ENCODE data around the gene STH. TPM values are rescaled to one million over a fixed set of nuclear protein-coding genes. Genes with fewer than 3 reads are reported as not detected.

STH gene
- total and polyA plus RNA-seq, 10 donors, result not detected

DNA sequence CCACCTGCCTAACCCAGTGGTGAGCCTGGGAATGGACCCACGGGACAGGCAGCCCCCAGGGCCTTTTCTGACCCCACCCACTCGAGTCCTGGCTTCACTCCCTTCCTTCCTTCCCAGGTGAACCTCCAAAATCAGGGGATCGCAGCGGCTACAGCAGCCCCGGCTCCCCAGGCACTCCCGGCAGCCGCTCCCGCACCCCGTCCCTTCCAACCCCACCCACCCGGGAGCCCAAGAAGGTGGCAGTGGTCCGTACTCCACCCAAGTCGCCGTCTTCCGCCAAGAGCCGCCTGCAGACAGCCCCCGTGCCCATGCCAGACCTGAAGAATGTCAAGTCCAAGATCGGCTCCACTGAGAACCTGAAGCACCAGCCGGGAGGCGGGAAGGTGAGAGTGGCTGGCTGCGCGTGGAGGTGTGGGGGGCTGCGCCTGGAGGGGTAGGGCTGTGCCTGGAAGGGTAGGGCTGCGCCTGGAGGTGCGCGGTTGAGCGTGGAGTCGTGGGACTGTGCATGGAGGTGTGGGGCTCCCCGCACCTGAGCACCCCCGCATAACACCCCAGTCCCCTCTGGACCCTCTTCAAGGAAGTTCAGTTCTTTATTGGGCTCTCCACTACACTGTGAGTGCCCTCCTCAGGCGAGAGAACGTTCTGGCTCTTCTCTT lies 2.6 kb upstream of the STH start:
- Histone ChIP-seq H3K4me3 (no peak overlapping the region), H3K36me3 (no peaks in the 10 kb centered on the region), H3K9me3 (no peaks in the 10 kb centered on the region), H3K4me1 (peaks cover 0 to 10% (median 0%) of the 10 kb centered on the region in 6 donors), H3K27me3 (replicated peaks in 1 of 7) (no peaks in the 10 kb centered on the region), H3K27ac (no peak overlapping the region)
- DNase-seq, result no peak
- WGBS, 5 donors, result 72 to 88% (median 85%) methylated on average over 30 to 31 of the region's 31 CpGs
- intact Hi-C loops (cut with DNase I; ENCODE audit: low total_unique reads), result no loop called here
- TF ChIP-seq POLR2AphosphoS5 (IDR thresholded peaks at IDR 0.05), result no peak
- no peak for TF ChIP-seq POLR2A (IDR thresholded peaks at IDR 0.05)
- TF ChIP-seq, protein P1, sequence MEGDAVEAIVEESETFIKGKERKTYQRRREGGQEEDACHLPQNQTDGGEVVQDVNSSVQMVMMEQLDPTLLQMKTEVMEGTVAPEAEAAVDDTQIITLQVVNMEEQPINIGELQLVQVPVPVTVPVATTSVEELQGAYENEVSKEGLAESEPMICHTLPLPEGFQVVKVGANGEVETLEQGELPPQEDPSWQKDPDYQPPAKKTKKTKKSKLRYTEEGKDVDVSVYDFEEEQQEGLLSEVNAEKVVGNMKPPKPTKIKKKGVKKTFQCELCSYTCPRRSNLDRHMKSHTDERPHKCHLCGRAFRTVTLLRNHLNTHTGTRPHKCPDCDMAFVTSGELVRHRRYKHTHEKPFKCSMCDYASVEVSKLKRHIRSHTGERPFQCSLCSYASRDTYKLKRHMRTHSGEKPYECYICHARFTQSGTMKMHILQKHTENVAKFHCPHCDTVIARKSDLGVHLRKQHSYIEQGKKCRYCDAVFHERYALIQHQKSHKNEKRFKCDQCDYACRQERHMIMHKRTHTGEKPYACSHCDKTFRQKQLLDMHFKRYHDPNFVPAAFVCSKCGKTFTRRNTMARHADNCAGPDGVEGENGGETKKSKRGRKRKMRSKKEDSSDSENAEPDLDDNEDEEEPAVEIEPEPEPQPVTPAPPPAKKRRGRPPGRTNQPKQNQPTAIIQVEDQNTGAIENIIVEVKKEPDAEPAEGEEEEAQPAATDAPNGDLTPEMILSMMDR (IDR thresholded peaks at IDR 0.05 in 8 of 11, conservative IDR thresholded peaks at IDR 0.05 in 3 of 11), result no peak

DNA sequence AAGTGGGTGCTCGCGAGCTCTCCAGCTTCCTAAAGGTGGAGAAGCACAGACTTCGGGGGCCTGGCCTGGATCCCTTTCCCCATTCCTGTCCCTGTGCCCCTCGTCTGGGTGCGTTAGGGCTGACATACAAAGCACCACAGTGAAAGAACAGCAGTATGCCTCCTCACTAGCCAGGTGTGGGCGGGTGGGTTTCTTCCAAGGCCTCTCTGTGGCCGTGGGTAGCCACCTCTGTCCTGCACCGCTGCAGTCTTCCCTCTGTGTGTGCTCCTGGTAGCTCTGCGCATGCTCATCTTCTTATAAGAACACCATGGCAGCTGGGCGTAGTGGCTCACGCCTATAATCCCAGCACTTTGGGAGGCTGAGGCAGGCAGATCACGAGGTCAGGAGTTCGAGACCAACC lies 1.9 kb upstream of the STH start:
- intact Hi-C loops (cut with DNase I; ENCODE audit: low total_unique reads), result no loop called here
- TF ChIP-seq POLR2A (IDR thresholded peaks at IDR 0.05) (no peak), POLR2AphosphoS5 (IDR thresholded peaks at IDR 0.05) (no peak)
- TF ChIP-seq, protein P1 (IDR thresholded peaks at IDR 0.05 in 8 of 11, conservative IDR thresholded peaks at IDR 0.05 in 3 of 11), result no peak
- Histone ChIP-seq H3K27ac (no peak overlapping the region), H3K9me3 (no peaks in the 10 kb centered on the region), H3K4me1 (peaks cover 0 to 10% (median 0%) of the 10 kb centered on the region in 6 donors), H3K36me3 (no peaks in the 10 kb centered on the region), H3K4me3 (no peak overlapping the region), H3K27me3 (replicated peaks in 1 of 7) (no peaks in the 10 kb centered on the region)
- 89 to 92% (median 91%) methylated on average over 13 of the region's 13 CpGs for WGBS, 5 donors
- no peak for DNase-seq

DNA sequence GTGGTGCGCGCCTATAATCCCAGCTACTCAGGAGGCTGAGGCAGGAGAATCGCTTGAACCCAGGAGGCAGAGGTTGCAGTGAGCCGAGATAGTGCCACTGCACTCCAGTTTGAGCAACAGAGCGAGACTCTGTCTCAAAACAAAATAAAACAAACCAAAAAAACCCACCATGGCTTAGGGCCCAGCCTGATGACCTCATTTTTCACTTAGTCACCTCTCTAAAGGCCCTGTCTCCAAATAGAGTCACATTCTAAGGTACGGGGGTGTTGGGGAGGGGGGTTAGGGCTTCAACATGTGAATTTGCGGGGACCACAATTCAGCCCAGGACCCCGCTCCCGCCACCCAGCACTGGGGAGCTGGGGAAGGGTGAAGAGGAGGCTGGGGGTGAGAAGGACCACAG lies 1.4 kb upstream of the STH start:
- TF ChIP-seq, protein P1 (IDR thresholded peaks at IDR 0.05 in 8 of 11, conservative IDR thresholded peaks at IDR 0.05 in 3 of 11), result no peak
- intact Hi-C loops (cut with DNase I; ENCODE audit: low total_unique reads), result no loop called here
- no peak for DNase-seq
- Histone ChIP-seq H3K4me1 (peaks cover 0 to 14% (median 1%) of the 10 kb centered on the region in 6 donors), H3K36me3 (no peaks in the 10 kb centered on the region), H3K9me3 (no peaks in the 10 kb centered on the region), H3K27me3 (replicated peaks in 1 of 7) (no peaks in the 10 kb centered on the region), H3K4me3 (no peak overlapping the region), H3K27ac (no peak overlapping the region)
- 88 to 94% (median 91%) methylated on average over 7 to 9 of the region's 9 CpGs for WGBS, 5 donors

DNA sequence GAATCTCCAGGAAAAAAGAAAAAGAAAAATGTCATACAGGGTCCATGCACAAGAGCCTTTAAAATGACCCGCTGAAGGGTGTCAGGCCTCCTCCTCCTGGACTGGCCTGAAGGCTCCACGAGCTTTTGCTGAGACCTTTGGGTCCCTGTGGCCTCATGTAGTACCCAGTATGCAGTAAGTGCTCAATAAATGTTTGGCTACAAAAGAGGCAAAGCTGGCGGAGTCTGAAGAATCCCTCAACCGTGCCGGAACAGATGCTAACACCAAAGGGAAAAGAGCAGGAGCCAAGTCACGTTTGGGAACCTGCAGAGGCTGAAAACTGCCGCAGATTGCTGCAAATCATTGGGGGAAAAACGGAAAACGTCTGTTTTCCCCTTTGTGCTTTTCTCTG lies 845 bp downstream of the STH start:
- DNase-seq, result no peak

More for the DNA sequence above, 845 bp downstream of the STH start:
- Histone ChIP-seq H3K36me3 (no peaks in the 10 kb centered on the region), H3K27ac (no peak overlapping the region), H3K4me1 (peaks cover 0 to 18% (median 2%) of the 10 kb centered on the region in 6 donors), H3K27me3 (replicated peaks in 1 of 7) (no peaks in the 10 kb centered on the region), H3K9me3 (no peaks in the 10 kb centered on the region), H3K4me3 (no peak overlapping the region)
- TF ChIP-seq, protein P1 (IDR thresholded peaks at IDR 0.05 in 8 of 11, conservative IDR thresholded peaks at IDR 0.05 in 3 of 11), result no peak
- no peak for TF ChIP-seq POLR2AphosphoS5 (IDR thresholded peaks at IDR 0.05)
- TF ChIP-seq POLR2A (IDR thresholded peaks at IDR 0.05), result no peak
- intact Hi-C loops (cut with DNase I; ENCODE audit: low total_unique reads), result loop anchor here (5.0 to 10.0 kb wide), 2 partner anchors 212 to 285 kb away; no protein-coding TSS in a partner anchor
- WGBS, 5 donors, result 78 to 90% (median 87%) methylated on average over 9 of the region's 9 CpGs
